ENCODE results near the gene SCTR. TPM values are rescaled to one million over a fixed set of nuclear protein-coding genes. Genes with fewer than 3 reads are reported as not detected.

SCTR gene
- total RNA-seq, 2 donors from 2014 or later = not detected

- DNase-seq (ENCODE audit: low spot score) (no peak), ATAC-seq (ENCODE audit: insufficient number of reproducible peaks, low FRiP score, low read depth) (no peak)
- H3K9me3 ChIP-seq = no peaks in the 10 kb centered on the region
- H3K27me3 ChIP-seq (replicated peaks; ENCODE audit: insufficient read depth) = no peaks in the 10 kb centered on the region
- no peak overlapping the region for H3K27ac ChIP-seq
- no peak overlapping the region for H3K4me3 ChIP-seq
- no peaks in the 10 kb centered on the region for H3K4me1 ChIP-seq (ENCODE audit: control insufficient read depth in 1 of 2, low read depth in 2 of 2)
- no peaks in the 10 kb centered on the region for H3K36me3 ChIP-seq
- TF ChIP-seq, protein P1, sequence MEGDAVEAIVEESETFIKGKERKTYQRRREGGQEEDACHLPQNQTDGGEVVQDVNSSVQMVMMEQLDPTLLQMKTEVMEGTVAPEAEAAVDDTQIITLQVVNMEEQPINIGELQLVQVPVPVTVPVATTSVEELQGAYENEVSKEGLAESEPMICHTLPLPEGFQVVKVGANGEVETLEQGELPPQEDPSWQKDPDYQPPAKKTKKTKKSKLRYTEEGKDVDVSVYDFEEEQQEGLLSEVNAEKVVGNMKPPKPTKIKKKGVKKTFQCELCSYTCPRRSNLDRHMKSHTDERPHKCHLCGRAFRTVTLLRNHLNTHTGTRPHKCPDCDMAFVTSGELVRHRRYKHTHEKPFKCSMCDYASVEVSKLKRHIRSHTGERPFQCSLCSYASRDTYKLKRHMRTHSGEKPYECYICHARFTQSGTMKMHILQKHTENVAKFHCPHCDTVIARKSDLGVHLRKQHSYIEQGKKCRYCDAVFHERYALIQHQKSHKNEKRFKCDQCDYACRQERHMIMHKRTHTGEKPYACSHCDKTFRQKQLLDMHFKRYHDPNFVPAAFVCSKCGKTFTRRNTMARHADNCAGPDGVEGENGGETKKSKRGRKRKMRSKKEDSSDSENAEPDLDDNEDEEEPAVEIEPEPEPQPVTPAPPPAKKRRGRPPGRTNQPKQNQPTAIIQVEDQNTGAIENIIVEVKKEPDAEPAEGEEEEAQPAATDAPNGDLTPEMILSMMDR (IDR thresholded peaks at IDR 0.05) = no peak
Measured at GRCh38 chr2:119512946-119513345, 11.3 kb downstream of the SCTR start.

- H3K27me3 ChIP-seq (replicated peaks; ENCODE audit: insufficient read depth) = no peaks in the 10 kb centered on the region
- H3K36me3 ChIP-seq = no peaks in the 10 kb centered on the region
- no peak overlapping the region for H3K27ac ChIP-seq
- TF ChIP-seq, protein P1 (IDR thresholded peaks at IDR 0.05) = no peak
- H3K4me3 ChIP-seq = no peak overlapping the region
- no peak for ATAC-seq (ENCODE audit: insufficient number of reproducible peaks, low FRiP score, low read depth)
- no peak for DNase-seq (ENCODE audit: low spot score)
- no peaks in the 10 kb centered on the region for H3K4me1 ChIP-seq (ENCODE audit: control insufficient read depth in 1 of 2, low read depth in 2 of 2)
- no peaks in the 10 kb centered on the region for H3K9me3 ChIP-seq
Measured at GRCh38 chr2:119511989-119512388, 12.3 kb downstream of the SCTR start.

GRCh38 chr2:119508756-119509155 lies 15.5 kb downstream of the SCTR start:
- H3K4me1 ChIP-seq (ENCODE audit: control insufficient read depth in 1 of 2, low read depth in 2 of 2) = no peaks in the 10 kb centered on the region
- DNase-seq (ENCODE audit: low spot score) = no peak
- no peak for ATAC-seq (ENCODE audit: insufficient number of reproducible peaks, low FRiP score, low read depth)
- H3K27ac ChIP-seq = no peak overlapping the region
- TF ChIP-seq, protein P1 (IDR thresholded peaks at IDR 0.05) = no peak
- no peak overlapping the region for H3K4me3 ChIP-seq
- no peaks in the 10 kb centered on the region for H3K27me3 ChIP-seq (replicated peaks; ENCODE audit: insufficient read depth)
- H3K36me3 ChIP-seq = no peaks in the 10 kb centered on the region
- no peaks in the 10 kb centered on the region for H3K9me3 ChIP-seq

DNA sequence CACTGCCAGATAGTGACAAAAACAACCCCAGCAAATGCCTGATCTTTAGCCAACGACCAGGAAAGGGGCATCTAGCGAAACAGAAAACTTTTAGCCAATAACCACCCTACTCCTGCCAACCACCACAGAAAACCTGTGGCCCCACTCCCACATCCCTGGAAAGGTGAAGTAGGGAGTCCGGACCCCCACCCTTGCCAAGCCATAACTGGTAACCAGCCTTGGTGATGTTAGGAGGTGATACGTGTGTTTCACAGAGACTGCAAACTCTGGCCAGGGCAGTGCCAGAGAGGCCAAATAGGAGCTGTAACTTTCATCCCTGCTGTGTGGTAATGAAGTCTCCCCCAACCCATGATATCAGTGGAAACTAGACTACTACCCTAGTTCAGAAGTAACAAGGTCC lies 27.6 kb downstream of the SCTR start:
- peaks cover 7% of the 10 kb centered on the region for H3K9me3 ChIP-seq
- DNase-seq (ENCODE audit: low spot score) (no peak), ATAC-seq (ENCODE audit: insufficient number of reproducible peaks, low FRiP score, low read depth) (no peak)
- no peak overlapping the region for H3K27ac ChIP-seq
- H3K4me3 ChIP-seq = no peak overlapping the region
- no peaks in the 10 kb centered on the region for H3K27me3 ChIP-seq (replicated peaks; ENCODE audit: insufficient read depth)
- peaks cover 2 to 8% of the 10 kb centered on the region in 2 donors for H3K4me1 ChIP-seq (ENCODE audit: control insufficient read depth in 1 of 2, low read depth in 2 of 2)
- H3K36me3 ChIP-seq = no peaks in the 10 kb centered on the region
- TF ChIP-seq, protein P1 (IDR thresholded peaks at IDR 0.05) = no peak

DNA sequence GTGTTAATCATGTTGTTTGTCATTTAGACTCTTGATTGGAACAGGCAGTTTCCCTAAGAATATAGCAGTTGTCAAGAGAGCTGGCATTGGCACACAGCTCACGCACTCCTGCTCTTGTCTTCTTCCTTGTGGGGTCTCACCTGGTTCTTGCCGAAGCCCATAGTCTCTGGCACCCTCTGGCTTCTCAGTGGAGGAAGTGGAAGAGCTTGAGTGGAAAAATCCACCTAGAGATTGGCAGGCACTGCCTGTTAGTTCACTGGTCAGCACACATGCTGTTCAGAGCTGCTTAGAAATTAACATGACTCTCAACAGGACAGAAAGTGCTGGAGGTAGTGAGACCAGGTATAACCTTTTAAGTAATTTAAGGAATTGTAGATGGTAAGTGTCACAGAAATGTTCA lies 28.3 kb downstream of the SCTR start:
- DNase-seq (ENCODE audit: low spot score) (no peak), ATAC-seq (ENCODE audit: insufficient number of reproducible peaks, low FRiP score, low read depth) (no peak)
- H3K4me3 ChIP-seq = no peak overlapping the region
- peaks cover 7% of the 10 kb centered on the region for H3K9me3 ChIP-seq
- H3K27me3 ChIP-seq (replicated peaks; ENCODE audit: insufficient read depth) = no peaks in the 10 kb centered on the region
- TF ChIP-seq, protein P1 (IDR thresholded peaks at IDR 0.05) = no peak
- H3K4me1 ChIP-seq (ENCODE audit: control insufficient read depth in 1 of 2, low read depth in 2 of 2) = peaks cover 3 to 15% of the 10 kb centered on the region in 2 donors
- H3K36me3 ChIP-seq = no peaks in the 10 kb centered on the region
- H3K27ac ChIP-seq = no peak overlapping the region

Data from thoracic aorta (tissue), 2 donors.